Gastroesophageal sphincter (tissue), 4 donors: ENCODE results near the gene ABHD6. TPM values are rescaled to one million over a fixed set of nuclear protein-coding genes. Genes with fewer than 3 reads are reported as not detected.

Source experiments
- ATAC-seq: fragments of 150-250 bp; one replicate; pipeline ENCODE4 v1.9.1; 2016; ENCODE audit warnings: mild to moderate bottlenecking, moderate library complexity
- H3K27ac ChIP-seq, 4 donors: fragments of 200-600 bp; sonication (generic) in 3 of 4; 1 replicate in 3 of 4; 2 replicates in 1 of 4; pipeline ENCODE4 v1.5.1; 2016 to 2019
- H3K27me3 ChIP-seq: fragments of 200-600 bp; sonication (generic); one replicate; pipeline ENCODE4 v1.5.1; 2019
- H3K36me3 ChIP-seq, 2 donors: fragments of 200-600 bp; sonication (generic); one replicate each; pipeline ENCODE4 v1.5.1; 2019; ENCODE audit warnings: control low read depth in 1 of 2
- H3K4me1 ChIP-seq, 3 donors: fragments of 200-600 bp; sonication (generic); 1 replicate in 2 of 3; 2 replicates in 1 of 3; pipeline ENCODE4 v1.5.1; 2016 to 2019; ENCODE audit warnings: control low read depth in 2 of 3
- H3K4me3 ChIP-seq, 2 donors: fragments of 200-600 bp; sonication (generic); one replicate each; pipeline ENCODE4 v1.5.1; 2019; ENCODE audit warnings: mild to moderate bottlenecking in 1 of 2, moderate library complexity in 1 of 2
- H3K9me3 ChIP-seq, 3 donors: fragments of 200-600 bp; sonication (generic); one replicate each; pipeline ENCODE4 v1.5.1; 2017 to 2019; ENCODE audit warnings: control low read depth in 2 of 3
- CTCF ChIP-seq, 4 experiments: fragments of 200-600 bp in 2 of 4; fragments of 450-650 bp in 2 of 4; sonication (generic) in 1 of 4; IDR thresholded peaks; one replicate each; pipeline ENCODE4 v1.5.1; 2017 to 2019; ENCODE audit warnings: antibody characterized with exemption in 4 of 4, mild to moderate bottlenecking in 2 of 4, moderate library complexity in 2 of 4
- EP300 ChIP-seq: sonication (generic); formaldehyde crosslinking; IDR thresholded peaks from one replicate; pipeline ENCODE4 v1.6.1; 2017; ENCODE audit warnings: antibody characterized with exemption, mild to moderate bottlenecking
- POLR2A ChIP-seq, 2 donors: fragments of 450-650 bp; IDR thresholded peaks; one replicate each; pipeline ENCODE4 v1.6.1; 2017; ENCODE audit warnings: antibody characterized with exemption in 2 of 2, mild to moderate bottlenecking in 2 of 2, moderate library complexity in 1 of 2
- POLR2AphosphoS5 ChIP-seq: sonication (generic); formaldehyde crosslinking; IDR thresholded peaks from one replicate; pipeline ENCODE4 v1.6.1; 2017; ENCODE audit warnings: antibody characterized with exemption
- WGBS, 2 donors: methylation state at CpG; one replicate each; pipeline ENCODE4 v1.1.5; 2018; ENCODE audit warnings: low coverage in 1 of 2; 5-methylcytosine and 5-hydroxymethylcytosine counted together
- total RNA-seq, 4 donors: library from RNA; depleted of rRNA; stranded (reverse); fragments of >200 nt; gene quantifications; one replicate each; pipeline ENCODE4 v1.1.0, GENCODE V29; 2016

ABHD6 gene
- total RNA-seq, 4 donors from 2014 or later: 6.5 to 27.1 (median 17.6) TPM

DNA sequence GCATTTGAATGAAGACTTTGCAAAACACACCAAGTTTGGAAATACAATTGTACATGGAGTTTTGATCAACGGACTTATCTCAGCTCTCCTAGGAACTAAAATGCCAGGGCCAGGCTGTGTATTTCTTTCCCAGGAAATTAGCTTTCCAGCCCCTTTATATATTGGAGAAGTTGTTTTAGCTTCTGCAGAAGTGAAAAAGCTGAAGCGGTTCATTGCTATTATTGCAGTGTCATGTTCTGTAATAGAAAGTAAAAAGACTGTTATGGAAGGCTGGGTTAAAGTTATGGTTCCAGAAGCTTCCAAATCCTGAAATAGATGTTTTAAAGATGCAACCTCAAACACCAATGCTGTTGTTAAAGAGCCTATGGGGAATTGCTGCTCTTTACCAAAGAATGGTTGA, 80.2 kb downstream of the ABHD6 start:
- WGBS, 2 donors: 85 to 92% methylated on average over 2 of the region's 2 CpGs
- Histone ChIP-seq H3K27me3 (no peaks in the 10 kb centered on the region), H3K36me3 (peaks cover 7 to 72% of the 10 kb centered on the region in 2 donors), H3K27ac (no peak overlapping the region), H3K9me3 (no peaks in the 10 kb centered on the region), H3K4me1 (peaks cover 0 to 11% (median 0%) of the 10 kb centered on the region in 3 donors), H3K4me3 (no peak overlapping the region)
- no peak for ATAC-seq
- TF ChIP-seq POLR2A (IDR thresholded peaks at IDR 0.05): no peak
- no peak for TF ChIP-seq EP300
- TF ChIP-seq POLR2AphosphoS5: no peak
- no peak for TF ChIP-seq CTCF (IDR thresholded peaks at IDR 0.05)

- Histone ChIP-seq H3K27me3 (no peaks in the 10 kb centered on the region), H3K4me1 (peaks cover 0 to 35% (median 0%) of the 10 kb centered on the region in 3 donors), H3K27ac (no peak overlapping the region), H3K9me3 (no peaks in the 10 kb centered on the region), H3K4me3 (no peak overlapping the region), H3K36me3 (peaks cover 7 to 32% of the 10 kb centered on the region in 2 donors)
- 86 to 92% methylated on average over 2 to 7 of the region's 7 CpGs for WGBS, 2 donors
- TF ChIP-seq POLR2AphosphoS5: no peak
- TF ChIP-seq CTCF (IDR thresholded peaks at IDR 0.05): no peak
- no peak for TF ChIP-seq POLR2A (IDR thresholded peaks at IDR 0.05)
- no peak for TF ChIP-seq EP300
- ATAC-seq: no peak
Observed at GRCh38 chr3:58321791-58322190, 84.2 kb downstream of the ABHD6 start.

GRCh38 chr3:58322793-58323192, 85.2 kb downstream of the ABHD6 start:
- H3K36me3 ChIP-seq: peaks cover 3 to 22% of the 10 kb centered on the region in 2 donors
- H3K9me3 ChIP-seq: no peaks in the 10 kb centered on the region
- peaks cover 0 to 35% (median 0%) of the 10 kb centered on the region in 3 donors for H3K4me1 ChIP-seq
- no peaks in the 10 kb centered on the region for H3K27me3 ChIP-seq
- no peak overlapping the region for H3K4me3 ChIP-seq
- H3K27ac ChIP-seq: peak overlapping the region in 1 of 4 donors; percentile 24
- TF ChIP-seq CTCF (IDR thresholded peaks at IDR 0.05) (no peak), POLR2AphosphoS5 (no peak), EP300 (no peak), POLR2A (IDR thresholded peaks at IDR 0.05) (no peak)
- 62 to 68% methylated on average over 1 of the region's 1 CpG for WGBS, 2 donors
- no peak for ATAC-seq

DNA sequence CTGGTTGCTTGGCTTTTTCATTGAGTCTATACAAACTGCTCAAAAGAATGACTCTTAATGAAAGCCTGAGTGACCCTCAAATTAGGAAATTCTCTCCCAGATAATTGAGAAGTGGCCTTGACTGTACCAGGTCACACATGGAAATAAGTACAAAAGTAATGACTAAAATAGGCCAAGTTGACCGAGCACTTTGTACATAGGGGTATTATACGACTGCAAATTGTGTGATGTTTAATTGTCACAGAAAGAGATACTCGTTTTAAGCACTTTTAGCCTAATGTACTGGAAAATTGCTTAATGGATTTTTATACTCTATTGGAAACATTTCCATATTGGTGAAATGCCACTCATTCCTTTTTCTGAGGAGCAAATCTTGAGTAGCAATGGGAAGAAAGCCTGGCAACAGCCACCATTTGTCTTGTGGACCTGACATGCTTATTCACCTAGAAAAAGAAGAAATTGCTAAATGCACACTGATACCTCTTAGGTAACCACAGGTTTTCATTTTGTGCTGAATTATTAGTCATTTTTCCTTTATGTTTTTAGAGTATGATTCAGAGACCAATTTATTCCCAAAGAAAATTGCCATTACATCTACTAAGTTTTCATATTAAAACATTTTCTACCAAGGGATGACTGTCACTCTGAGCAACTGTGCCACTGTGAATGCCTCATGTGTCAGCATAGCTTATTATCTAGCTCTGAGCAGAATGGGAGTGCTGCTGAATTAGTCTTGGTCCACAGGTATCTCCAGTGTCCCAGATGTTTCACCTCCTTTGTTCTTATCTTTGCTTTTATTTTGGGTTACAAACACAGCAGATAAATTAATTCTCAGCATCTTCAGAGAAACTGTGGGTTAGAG, 86.2 kb downstream of the ABHD6 start:
- ATAC-seq: no peak
- Histone ChIP-seq H3K9me3 (no peaks in the 10 kb centered on the region), H3K27ac (peak overlapping the region in 1 of 4 donors; percentile 24), H3K4me3 (no peak overlapping the region), H3K4me1 (peaks cover 0 to 35% (median 0%) of the 10 kb centered on the region in 3 donors), H3K36me3 (peaks cover 0 to 12% of the 10 kb centered on the region in 2 donors), H3K27me3 (no peaks in the 10 kb centered on the region)
- TF ChIP-seq POLR2AphosphoS5: no peak
- no peak for TF ChIP-seq EP300
- no peak for TF ChIP-seq POLR2A (IDR thresholded peaks at IDR 0.05)
- TF ChIP-seq CTCF (IDR thresholded peaks at IDR 0.05): no peak
- 56 to 79% methylated on average over 3 of the region's 3 CpGs for WGBS, 2 donors
